OCI-LY3 (cell line): ENCODE data around the gene ODC1.

Source experiments
- H2AFZ ChIP-seq: fragments of 200-600, 300-600 bp; shearing (Covaris generic); 2 replicates; pipeline ENCODE4 v1.6.0; 2014; ENCODE audit warnings: antibody characterized with exemption, low read depth, low read length
- H3K27ac ChIP-seq: fragments of 200-600, 300-600 bp; sonication (generic); 2 replicates; pipeline ENCODE4 v1.5.1; 2014; ENCODE audit warnings: mild to moderate bottlenecking, low read length, moderate library complexity, mixed read lengths
- H3K27me3 ChIP-seq: fragments of 200-600, 300-600 bp; sonication (generic); 2 replicates; pipeline ENCODE4 v1.6.1; 2014; ENCODE audit warnings: low read depth, low read length, mixed read lengths
- H3K36me3 ChIP-seq: fragments of 200-600, 300-600 bp; sonication (generic); replicated peaks from 2 replicates; pipeline ENCODE3; 2014; ENCODE audit warnings: low read depth, low read length, mixed read lengths
- H3K4me1 ChIP-seq: fragments of 300-600, 200-600 bp; sonication (generic); 2 replicates; pipeline ENCODE4 v1.6.1; 2014; ENCODE audit warnings: low read length, mixed read lengths
- H3K4me2 ChIP-seq: fragments of 200-600, 300-600 bp; sonication (generic); 2 replicates; pipeline ENCODE4 v1.6.1; 2014; ENCODE audit warnings: low read length, mixed read lengths
- H3K4me3 ChIP-seq: fragments of 300-600, 200-600 bp; sonication (generic); 2 replicates; pipeline ENCODE4 v1.5.1; 2014; ENCODE audit warnings: antibody characterized with exemption, mild to moderate bottlenecking, low read length, moderate library complexity
- H3K79me2 ChIP-seq: fragments of 300-600, 200-600 bp; shearing (Covaris generic); 2 replicates; pipeline ENCODE4 v1.6.1; 2014; ENCODE audit warnings: mild to moderate bottlenecking, low read length, mixed read lengths
- H3K9ac ChIP-seq: fragments of 300-600, 200-600 bp; shearing (Covaris generic); 2 replicates; pipeline ENCODE4 v1.6.0; 2014; ENCODE audit warnings: mild to moderate bottlenecking, low read length, moderate library complexity
- H3K9me3 ChIP-seq: fragments of 200-600, 300-600 bp; shearing (Covaris generic); 2 replicates; pipeline ENCODE4 v1.6.1; 2014; ENCODE audit warnings: low read length, mixed read lengths; ENCODE audit not compliant: insufficient read depth
- H4K20me1 ChIP-seq: fragments of 200-600, 300-600 bp; sonication (generic); 2 replicates; pipeline ENCODE4 v1.6.1; 2016; ENCODE audit warnings: low read length, mixed read lengths; ENCODE audit not compliant: insufficient read depth
- EZH2phosphoT487 ChIP-seq: fragments of 200-600 bp; shearing (Covaris generic); IDR thresholded peaks from 2 replicates; pipeline ENCODE4 v1.6.1; 2018; ENCODE audit warnings: antibody characterized with exemption, mixed run types, low read depth
- TF ChIP-seq, protein P1 (sequence below): fragments of 200-600, 300-600 bp; sonication (generic); IDR thresholded peaks from 2 replicates; pipeline ENCODE4 v1.5.1; 2014; ENCODE audit warnings: antibody characterized with exemption, low read length, low read depth

Gene ODC1

GRCh38 chr2:10447895-10448575, at the start of gene ODC1:
Gene ODC1, minus strand, starts transcription at chr2:10448327. Its CDS starts 3,295 bp downstream, at chr2:10445032.
- Histone ChIP-seq H3K9me3 (no peaks in the 10 kb centered on the region), H2AFZ (peak within 1 kb of the TSS; percentile 67; the same call in 1 of the 2 replicates), H3K27ac (peak within 1 kb of the TSS; percentile 85), H3K9ac (peak within 1 kb of the TSS; percentile 98), H4K20me1 (peaks cover 42% of the 10 kb centered on the region), H3K36me3 (peaks cover 29% of the 10 kb centered on the region), H3K4me3 (peak within 1 kb of the TSS; percentile 97), H3K27me3 (no peaks in the 10 kb centered on the region), H3K79me2 (peaks cover 64% of the 10 kb centered on the region), H3K4me1 (peaks cover 19% of the 10 kb centered on the region), H3K4me2 (peak within 1 kb of the TSS; percentile 97)
- TF ChIP-seq, protein P1, sequence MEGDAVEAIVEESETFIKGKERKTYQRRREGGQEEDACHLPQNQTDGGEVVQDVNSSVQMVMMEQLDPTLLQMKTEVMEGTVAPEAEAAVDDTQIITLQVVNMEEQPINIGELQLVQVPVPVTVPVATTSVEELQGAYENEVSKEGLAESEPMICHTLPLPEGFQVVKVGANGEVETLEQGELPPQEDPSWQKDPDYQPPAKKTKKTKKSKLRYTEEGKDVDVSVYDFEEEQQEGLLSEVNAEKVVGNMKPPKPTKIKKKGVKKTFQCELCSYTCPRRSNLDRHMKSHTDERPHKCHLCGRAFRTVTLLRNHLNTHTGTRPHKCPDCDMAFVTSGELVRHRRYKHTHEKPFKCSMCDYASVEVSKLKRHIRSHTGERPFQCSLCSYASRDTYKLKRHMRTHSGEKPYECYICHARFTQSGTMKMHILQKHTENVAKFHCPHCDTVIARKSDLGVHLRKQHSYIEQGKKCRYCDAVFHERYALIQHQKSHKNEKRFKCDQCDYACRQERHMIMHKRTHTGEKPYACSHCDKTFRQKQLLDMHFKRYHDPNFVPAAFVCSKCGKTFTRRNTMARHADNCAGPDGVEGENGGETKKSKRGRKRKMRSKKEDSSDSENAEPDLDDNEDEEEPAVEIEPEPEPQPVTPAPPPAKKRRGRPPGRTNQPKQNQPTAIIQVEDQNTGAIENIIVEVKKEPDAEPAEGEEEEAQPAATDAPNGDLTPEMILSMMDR = no peak
- no peak for TF ChIP-seq EZH2phosphoT487

DNA sequence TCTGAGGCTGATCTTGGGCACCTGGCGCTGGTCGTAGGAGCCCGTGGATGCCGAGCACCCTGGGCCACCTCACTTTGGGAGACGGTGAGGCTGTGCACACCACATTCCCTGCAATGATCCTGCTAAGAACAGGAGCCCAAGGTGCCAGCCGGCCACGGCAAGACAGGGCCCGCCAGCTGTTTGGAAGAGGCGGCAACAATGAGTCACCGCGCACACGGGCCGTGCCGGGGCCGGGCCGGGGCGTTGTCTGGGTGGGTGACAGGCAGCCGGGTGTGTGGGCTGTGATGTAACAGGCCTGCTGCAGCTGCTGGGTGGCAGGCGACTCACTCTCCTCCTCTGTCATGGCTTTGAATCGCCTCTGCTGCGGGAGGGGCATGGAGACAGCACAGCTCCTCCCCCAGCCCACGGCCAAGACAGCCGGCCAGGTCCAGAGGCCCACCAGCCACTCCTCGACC, 49.7 kb upstream of the ODC1 start:
- Histone ChIP-seq H3K9ac (no peak overlapping the region), H4K20me1 (no peaks in the 10 kb centered on the region), H3K79me2 (no peaks in the 10 kb centered on the region), H3K4me2 (peak overlapping the region; percentile 17), H3K27me3 (peaks cover 26% of the 10 kb centered on the region), H3K9me3 (no peaks in the 10 kb centered on the region), H3K4me1 (peaks cover 11% of the 10 kb centered on the region), H2AFZ (no peak overlapping the region), H3K27ac (no peak overlapping the region), H3K4me3 (no peak overlapping the region), H3K36me3 (no peaks in the 10 kb centered on the region)
- TF ChIP-seq, protein P1 = no peak
- no peak for TF ChIP-seq EZH2phosphoT487

DNA sequence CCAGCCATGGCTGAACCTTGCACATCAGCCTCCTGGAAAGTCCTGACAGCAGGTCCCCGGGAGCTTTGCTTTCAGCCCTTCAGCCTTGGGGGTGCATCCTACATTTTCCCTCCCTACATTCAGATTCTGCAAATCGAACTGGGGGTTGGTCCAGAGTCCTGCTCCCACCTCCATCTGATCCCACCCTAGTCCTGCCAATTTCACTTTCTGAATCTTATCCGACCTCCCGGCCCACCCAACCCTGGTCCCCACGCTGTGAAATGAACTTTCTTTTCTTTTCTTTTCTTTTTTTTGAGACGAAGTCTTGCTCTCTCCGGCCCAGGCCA, 47.8 kb upstream of the ODC1 start:
- Histone ChIP-seq H3K79me2 (no peaks in the 10 kb centered on the region), H3K27ac (no peak overlapping the region), H3K36me3 (no peaks in the 10 kb centered on the region), H3K4me1 (peaks cover 11% of the 10 kb centered on the region), H3K4me2 (no peak overlapping the region), H3K9ac (no peak overlapping the region), H3K9me3 (no peaks in the 10 kb centered on the region), H3K27me3 (peaks cover 20% of the 10 kb centered on the region), H3K4me3 (no peak overlapping the region), H2AFZ (no peak overlapping the region), H4K20me1 (no peaks in the 10 kb centered on the region)
- TF ChIP-seq EZH2phosphoT487 = no peak
- TF ChIP-seq, protein P1 = no peak

GRCh38 chr2:10495311-10495987, 47.3 kb upstream of the ODC1 start:
- Histone ChIP-seq H3K79me2 (no peaks in the 10 kb centered on the region), H3K27me3 (peaks cover 20% of the 10 kb centered on the region), H3K9ac (no peak overlapping the region), H3K4me1 (peaks cover 11% of the 10 kb centered on the region), H4K20me1 (no peaks in the 10 kb centered on the region), H3K4me3 (no peak overlapping the region), H3K9me3 (no peaks in the 10 kb centered on the region), H3K4me2 (no peak overlapping the region), H2AFZ (no peak overlapping the region), H3K27ac (no peak overlapping the region), H3K36me3 (no peaks in the 10 kb centered on the region)
- TF ChIP-seq, protein P1 = no peak
